Kidney tubule cell (primary cell): ENCODE measurements around the gene APOC3.

ENCODE experiments used
- DNase-seq: peaks from one replicate; pipeline ENCODE4 v3.0.0-alpha.2; 2018; ENCODE audit warnings: low spot score

APOC3 gene

DNA sequence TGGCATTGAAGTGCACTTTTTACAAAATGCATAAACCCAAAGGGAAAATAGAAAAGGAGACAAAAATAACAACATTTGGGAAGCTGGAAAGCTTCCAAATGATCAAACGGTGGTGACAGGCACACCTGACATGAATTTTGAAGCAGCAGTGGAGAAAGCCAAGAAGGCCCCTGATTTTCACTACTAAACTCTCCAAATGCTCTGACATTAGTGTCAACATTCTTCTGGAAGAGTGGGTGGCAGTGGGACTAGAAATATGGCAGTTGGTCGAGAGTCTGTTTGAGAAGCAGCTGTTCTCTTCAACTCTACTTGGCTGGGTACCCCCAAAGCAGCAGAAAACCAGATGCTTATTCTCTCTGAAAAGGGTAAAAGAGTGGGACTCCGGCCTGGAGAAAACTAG is 25.7 kb upstream of the APOC3 start:
- no peak for DNase-seq

GRCh38 chr11:116807601-116808261 is 22.0 kb upstream of the APOC3 start:
- no peak for DNase-seq

DNA sequence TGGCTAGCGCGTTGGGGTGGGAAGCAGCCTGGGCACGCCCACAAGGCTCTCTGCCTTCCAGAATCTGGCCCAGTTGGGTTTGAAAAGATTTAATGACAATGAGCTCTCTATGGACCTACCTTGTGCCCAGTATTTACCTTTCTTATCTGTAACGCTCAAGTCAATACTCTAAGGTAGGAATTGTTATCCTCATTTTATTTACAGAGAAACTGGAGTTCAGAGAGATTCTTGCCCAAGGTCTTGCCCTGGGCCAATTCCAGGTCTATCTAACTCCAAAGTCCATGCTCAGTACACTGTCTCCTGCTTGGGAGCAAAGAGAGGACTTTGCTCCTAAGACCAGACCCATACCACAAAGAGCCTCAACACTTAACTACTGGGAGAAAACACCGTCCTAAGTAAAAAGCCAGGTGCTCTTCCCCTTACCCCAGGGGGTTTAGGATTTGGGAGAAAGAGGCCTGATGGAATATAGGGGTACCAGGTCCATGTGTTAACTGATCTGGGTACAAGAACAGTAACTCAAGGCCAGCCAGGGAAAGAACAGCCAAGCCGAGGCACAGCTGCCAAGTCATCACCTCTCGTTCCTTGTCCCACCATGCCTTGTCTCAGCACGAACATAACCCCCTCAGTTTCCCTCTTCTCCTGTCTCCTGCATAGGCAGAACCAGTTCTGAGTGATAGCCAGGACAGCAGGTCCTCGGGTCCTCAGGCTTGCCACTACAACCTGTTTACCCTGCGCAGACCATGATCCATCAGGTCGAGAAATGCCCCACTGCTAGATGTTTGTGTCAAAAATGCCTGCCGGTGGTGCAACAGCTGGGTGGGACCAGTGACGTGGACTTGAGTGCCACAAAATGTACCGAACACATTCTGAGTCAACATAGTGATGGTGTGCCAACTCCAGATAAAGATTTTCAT is 21.2 kb upstream of the APOC3 start:
- no peak for DNase-seq

DNA sequence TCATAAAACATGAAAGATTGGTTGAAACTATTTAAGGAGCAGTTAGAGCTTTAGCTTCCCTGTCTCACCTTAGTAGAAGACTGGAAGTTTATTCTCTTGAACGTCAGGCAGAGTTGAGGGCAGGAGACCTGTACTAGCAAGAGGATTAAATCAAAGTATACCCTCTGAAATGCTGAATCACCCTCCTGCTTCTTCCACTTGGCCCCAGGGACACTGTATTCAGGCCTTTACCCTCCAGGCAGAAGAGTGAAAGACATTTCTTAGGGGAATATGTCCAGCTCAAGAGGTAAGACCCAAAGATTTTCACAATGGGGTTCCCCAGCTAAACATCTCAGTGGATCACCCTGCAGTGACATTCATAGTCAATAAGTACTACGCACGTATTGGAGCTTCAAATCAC is 18.5 kb upstream of the APOC3 start:
- DNase-seq: no peak

- DNase-seq: no peak
These were observed 17.6 kb upstream of the APOC3 start for GRCh38 chr11:116812109-116812508.

- DNase-seq: no peak
These were observed 16.5 kb upstream of the APOC3 start for GRCh38 chr11:116813170-116813569.

DNA sequence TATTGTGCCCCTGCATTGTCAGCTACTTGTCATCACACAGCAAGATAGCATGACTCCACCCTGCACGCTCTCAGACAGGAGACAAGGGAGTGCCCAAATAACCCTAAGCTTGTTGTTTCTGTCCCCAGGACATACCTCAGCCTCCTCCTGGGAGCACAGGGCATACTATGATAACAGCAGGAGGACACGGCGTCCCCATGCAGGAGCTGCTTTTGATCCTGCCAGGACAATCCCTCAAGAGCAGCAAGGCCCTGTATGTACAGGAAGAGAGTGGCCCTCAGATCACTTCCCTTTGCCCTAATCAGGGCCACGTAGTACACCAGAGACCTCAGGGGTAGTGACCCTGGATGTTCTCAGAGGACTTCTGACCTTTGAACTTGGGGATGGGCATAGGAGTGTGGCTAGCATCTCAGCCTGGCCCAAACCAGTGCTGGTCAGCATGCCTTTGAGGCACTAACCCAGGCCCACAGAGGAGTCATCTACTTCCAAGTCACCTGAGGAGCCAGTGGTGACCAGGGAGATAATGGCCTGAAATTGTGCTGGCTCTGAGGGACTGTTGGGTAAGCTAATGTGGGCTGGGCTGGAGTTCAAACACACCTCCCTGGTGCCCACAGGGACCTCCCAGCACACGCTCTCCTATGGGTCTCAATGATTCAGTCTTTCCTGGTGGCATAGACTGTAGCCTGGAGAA is 15.8 kb upstream of the APOC3 start:
- no peak for DNase-seq

DNA sequence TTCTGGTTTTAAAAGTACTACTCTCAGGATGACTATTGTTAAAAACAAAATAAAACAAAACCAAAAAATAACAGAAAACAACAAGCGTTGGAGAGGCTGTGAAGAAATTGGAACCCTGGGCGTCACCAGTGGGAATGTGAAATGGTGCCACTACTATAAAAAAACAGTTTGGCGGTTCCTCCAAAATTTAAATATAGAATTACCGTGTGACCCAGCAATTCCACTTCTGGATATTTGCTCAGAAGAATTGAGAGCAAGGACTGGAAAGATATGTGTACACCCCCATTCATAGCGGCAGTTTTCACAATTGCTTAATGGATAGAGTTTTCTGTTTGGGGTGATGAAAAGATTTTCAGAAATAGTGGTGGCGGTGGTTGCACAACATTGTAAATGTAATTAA is 15.2 kb upstream of the APOC3 start:
- DNase-seq: no peak

DNA sequence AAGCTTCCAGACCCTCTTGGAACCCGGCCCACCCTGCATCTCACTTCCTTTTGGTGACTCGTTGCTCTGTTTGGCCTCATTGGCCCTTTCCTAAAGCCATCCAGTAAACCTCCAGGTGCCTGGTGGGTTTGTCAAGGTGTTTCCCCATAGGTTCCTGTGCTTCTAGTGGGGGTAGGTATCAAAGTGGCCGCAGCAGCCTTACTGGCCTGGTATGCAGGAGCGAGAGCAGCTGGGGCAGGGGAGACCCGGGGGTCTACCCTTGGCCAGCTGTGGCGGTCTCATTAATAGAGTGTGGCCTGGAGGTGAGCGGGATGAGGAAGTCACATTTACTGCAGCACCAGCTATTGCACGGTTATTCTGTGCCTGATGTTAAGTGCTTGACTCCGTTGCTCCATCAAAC is 10.7 kb upstream of the APOC3 start:
- no peak for DNase-seq

DNA sequence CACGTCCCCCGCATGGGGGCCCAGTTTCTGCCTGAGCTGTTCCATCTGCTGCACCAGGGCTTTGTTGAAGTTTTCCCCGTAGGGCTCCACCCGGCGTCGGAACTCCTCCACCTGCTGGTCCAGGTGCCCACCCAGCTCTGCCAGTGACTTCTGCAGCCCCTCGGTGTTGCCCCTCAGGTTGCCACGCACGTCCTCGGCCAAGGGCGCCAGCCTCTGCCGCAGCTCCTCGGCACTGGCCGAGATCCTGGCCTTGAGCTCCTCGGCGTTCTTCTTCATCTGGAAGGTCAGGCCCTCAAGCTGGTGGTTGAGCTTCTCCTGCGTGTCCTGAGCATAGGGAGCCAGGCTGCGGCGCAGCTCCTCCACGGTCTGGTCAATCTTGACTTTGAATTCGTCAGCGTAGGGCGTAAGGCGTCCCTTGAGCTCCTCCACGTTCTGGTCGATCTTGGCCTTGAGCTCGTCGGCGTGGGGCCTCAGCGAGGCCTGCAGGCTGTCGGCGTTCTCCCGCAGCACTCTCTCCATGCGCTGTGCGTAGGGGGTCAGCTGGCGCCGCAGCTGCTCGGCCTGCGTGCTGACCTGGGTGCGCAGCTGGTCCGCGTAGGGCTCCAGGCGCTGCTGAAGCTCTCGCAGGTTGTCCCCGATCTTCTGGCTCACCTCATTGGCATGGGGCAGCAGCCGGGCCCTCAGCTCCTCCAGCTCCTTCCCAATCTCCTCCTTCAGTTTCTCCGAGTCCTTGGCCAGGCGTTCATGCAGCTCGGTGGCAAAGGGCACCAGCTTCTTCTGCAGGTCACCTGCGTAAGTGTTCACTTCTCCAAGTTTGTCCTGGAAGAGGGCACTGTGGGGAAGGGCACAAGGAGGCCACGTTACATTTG is 8.4 kb upstream of the APOC3 start:
- DNase-seq: no peak

GRCh38 chr11:116822575-116822974 is 7.1 kb upstream of the APOC3 start:
- no peak for DNase-seq

GRCh38 chr11:116823031-116823843 is 6.5 kb upstream of the APOC3 start, which contains the start of gene APOA4:
Gene APOA4, minus strand, starts transcription at chr11:116823304. Its CDS starts 113 bp downstream, at chr11:116823191.
- DNase-seq: no peak

DNA sequence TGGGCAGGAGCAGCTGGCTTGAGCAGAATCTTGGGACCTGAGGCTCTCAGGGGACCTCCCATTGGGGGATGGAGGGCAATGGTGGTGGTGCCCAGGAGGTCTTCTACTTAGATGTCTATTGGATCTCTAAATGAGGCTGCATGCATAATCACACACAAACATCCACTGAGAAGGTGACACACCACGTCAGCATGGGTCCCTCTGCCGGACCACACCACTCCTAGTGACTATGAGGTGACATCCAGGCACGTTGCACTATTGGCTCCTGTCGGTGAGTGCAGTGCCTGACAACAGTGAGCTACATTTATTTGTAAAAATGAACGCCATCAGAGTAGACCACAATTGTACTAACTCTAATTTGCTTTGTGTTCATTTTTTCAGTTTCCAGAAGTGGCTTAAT is 4.3 kb upstream of the APOC3 start:
- DNase-seq: no peak

DNA sequence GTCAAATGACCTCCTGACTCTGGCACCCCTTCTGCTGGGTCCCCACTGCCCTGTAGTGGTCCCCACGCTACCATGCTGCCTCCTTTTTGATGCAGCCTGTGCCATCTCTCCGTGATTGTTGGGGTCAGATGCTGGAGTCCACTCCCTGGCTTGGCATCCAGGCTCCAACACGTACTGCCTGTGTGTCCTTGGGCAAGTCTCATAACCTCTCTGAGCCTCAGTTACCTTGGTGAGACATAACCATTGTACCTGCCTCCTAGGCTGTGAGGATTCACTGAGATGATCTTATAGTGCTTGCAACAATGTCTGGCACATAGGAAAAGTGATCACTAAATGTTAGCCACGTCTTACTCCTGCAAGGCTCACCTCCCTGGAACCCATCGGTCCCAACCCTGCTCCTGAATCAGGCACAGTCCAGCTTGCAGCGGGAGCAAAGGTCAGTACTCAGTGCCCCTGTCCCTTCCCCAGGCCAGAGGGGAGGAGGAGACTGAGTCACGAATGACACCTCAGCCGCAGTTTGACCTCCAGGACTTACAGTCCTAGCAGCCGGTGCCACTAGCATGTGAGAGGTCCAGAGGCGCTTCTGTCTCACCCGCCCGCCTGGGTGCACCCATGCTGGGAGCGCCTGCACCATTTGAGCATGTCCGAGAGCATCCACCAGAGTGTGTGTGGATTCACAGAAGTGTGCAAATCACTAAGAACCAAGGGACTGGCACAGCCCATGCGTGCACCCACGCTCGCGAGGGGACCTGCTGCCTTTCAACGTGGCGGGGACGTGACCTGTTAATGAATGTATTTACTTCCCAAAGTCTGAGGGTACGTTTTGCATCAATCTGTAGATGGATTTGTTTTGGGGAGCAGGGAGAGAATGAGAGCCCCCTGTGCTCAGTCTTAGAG is 3.6 kb upstream of the APOC3 start:
- DNase-seq: no peak

GRCh38 chr11:116826751-116827431 is 2.8 kb upstream of the APOC3 start:
- DNase-seq: no peak

DNA sequence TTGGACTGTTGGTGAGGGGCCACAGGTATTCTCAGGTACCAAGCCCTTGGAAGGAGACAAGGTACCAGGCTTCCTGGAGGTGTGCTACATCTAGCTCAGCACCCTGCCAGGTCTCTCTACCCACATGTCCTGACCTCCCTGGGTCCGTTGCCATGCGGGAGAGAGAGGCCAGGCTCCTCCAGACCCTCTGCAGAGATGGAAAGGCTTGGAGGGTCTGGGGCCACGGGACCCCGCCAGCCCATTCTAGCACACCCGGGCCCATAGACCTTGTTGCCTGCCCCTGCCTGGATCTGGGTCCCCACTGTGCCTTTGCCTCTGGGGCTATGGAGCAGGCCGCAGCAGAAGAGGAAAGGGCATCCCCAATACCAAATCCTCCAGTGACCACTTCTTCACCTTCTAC is 2.2 kb upstream of the APOC3 start:
- DNase-seq: no peak

GRCh38 chr11:116828632-116829524 is 829 bp upstream of the APOC3 start:
- no peak for DNase-seq

DNA sequence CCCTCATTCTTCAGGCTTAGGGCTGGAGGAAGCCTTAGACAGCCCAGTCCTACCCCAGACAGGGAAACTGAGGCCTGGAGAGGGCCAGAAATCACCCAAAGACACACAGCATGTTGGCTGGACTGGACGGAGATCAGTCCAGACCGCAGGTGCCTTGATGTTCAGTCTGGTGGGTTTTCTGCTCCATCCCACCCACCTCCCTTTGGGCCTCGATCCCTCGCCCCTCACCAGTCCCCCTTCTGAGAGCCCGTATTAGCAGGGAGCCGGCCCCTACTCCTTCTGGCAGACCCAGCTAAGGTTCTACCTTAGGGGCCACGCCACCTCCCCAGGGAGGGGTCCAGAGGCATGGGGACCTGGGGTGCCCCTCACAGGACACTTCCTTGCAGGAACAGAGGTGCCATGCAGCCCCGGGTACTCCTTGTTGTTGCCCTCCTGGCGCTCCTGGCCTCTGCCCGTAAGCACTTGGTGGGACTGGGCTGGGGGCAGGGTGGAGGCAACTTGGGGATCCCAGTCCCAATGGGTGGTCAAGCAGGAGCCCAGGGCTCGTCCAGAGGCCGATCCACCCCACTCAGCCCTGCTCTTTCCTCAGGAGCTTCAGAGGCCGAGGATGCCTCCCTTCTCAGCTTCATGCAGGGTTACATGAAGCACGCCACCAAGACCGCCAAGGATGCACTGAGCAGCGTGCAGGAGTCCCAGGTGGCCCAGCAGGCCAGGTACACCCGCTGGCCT is 641 bp downstream of the APOC3 start:
- DNase-seq: no peak
